GM18520 (cell line): ENCODE measurements around the gene ALPK3.

ENCODE experiments used
- ATAC-seq: cut with Tn5 transposase; IDR thresholded peaks from one replicate; pipeline ENCODE4 v1.9.1; 2021; ENCODE audit not compliant: unreplicated experiment

ALPK3 gene

DNA sequence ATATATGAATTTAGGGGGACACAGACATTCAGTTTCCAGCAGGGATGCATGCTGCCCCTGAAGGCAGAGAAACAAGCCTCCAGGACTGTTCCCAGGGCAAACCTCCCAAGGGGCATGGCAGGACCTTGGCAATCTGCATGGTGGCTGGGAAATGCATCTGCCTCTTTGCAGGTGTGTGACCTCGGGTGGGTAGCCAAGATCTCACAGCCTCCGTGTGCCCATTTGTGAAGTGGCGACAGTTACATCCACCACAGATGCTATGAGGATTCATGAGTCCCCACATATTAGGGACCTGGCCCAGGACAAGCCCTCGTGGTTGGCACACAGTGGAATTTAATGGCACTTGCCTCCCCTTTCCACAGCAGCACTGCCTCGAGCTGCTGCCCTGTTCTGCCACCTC lies 97.2 kb downstream of the ALPK3 start:
- no peak for ATAC-seq

DNA sequence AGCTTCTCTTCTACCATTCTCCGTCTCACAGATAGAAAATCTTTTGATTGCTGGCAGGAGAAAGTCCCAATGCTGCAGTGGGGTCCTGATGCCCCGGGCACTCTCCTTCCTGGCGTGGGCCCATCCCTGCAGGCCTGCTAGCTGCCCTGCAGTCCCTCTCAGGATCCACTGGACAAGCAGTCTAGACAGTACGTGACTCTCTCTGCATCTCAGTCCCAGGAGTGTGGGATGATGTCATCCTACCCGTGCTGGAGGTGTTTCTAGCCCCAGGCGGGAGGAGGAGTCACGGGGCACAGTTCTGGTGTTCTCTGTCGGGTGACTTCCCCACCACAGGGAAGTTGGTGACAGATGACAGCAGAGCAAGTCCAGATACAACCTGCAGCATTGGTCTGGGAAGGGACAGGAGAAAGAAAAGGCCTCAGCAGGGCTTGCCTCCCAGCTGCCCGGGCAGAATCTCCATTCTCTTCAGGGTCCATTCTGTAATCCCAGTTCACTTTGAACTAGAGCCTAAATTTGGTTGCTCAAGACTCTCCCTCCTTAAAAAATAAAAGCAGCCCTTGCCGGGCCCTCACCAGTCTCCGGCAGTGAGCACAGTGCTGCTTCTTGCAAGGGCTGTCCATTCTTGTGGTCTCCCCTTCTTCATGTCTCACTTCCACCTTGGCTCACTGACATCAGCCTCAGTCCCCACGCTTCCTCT lies 97.9 kb downstream of the ALPK3 start:
- ATAC-seq, result peak; percentile 96

GRCh38 chr15:84915606-84915958 lies 98.4 kb downstream of the ALPK3 start:
- ATAC-seq, result no peak

DNA sequence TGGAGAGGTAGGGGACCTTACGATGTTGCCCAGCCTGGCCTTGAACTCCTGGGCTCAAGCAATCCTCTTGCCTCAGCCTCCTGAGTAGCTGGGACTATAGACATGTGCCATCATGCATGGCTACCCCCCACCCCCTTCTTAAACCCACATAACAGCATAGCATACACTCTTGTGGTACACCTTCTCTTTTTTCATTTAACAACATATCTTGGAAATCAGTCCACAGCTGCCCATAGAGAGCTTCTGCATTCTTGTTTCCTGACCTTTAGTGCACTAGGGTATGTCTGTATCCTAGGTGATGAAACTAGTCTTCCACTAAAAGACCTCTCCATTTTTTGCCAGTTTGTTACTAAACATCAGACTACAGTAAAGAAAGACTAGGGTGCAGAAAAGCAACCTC lies 100.3 kb downstream of the ALPK3 start:
- ATAC-seq, result no peak

GRCh38 chr15:84919106-84919667 lies 102.0 kb downstream of the ALPK3 start:
- ATAC-seq, result no peak

GRCh38 chr15:84921121-84921520 lies 104.0 kb downstream of the ALPK3 start:
- ATAC-seq, result no peak

DNA sequence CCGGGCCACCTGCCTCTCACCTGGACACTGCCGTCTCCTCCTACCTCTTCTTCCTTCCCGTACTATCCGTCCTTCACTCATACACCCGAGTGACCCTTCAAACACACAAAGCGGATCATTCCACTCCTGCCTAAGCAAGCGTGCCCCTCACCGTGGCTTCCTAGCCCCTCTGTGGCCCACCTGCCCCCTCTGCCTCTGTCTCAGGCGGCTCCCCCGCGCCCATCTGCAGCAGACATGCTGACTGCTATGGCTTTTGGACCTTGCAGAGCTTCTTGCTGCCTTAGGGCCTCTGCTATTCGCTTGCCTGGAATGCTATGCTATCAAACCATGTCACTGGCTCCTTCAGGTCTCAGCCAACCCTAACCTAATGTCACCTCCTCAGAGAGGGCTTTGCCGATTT lies 105.4 kb downstream of the ALPK3 start:
- no peak for ATAC-seq
